GM20431 (cell line): ENCODE data around the gene LRMDA.

Experiments used
- in situ Hi-C: fragments of 300-500 bp; cut with MseI, MboI; formaldehyde crosslinking; loops from one replicate; pipeline ENCODE4 v1.15.0; 2020; ENCODE audit warnings: low sequenced_read_pairs; ENCODE audit not compliant: unreplicated experiment

LRMDA gene

DNA sequence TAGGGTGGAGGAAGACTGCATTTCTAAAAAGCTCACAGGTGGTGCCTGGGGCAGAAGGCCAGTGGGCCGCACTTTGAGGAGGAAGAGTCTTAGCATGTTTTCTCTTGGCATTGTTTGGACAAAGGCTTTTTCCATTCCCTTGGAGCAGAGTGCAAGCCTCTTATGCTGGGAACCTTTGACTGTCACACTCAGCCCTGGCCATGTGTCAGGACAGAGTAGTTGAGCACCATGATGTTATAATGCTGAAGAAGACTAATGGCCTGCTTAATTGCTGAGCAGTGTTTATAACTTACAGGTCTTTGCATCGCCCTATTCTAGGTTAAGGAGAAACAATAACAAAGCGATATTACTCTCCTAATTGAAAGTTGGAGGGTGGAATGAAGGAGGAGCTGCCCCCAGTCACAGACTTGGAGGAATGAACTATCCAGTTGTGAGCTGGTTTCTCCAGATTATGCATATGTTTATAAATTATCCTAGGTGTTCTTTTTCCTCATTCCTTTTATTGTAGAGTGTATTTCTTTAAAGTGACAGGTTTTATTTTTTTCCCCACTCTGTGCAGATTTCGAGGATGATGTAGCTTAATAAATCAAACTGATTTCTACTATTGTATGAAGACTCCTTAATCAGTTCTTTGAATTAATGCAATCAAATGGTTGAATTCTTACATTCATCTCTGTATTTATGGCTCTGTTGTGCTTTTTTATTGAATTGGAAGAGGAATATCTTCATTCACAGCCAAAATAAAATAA is 767.0 kb downstream of the LRMDA start:
- in situ Hi-C loops, result no loop called here

DNA sequence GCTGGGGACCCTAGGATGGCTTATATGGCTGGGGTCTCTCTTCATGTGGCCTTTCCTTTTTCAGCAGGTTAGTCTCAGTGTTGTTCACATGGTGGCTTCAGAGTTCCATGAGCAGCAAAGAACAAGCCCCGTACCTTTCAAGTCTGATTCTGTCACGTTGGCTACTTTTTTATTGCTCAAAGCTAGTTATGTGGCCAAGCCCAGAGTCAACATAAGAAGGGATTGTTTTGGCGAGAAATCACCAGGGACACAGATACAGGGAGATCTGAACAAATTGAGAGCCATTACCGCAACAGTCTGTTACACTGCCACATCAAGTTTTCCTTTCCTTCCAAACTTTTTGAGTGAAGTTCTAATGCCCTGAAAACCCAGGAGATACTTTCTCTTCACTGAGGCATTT is 770.5 kb downstream of the LRMDA start:
- in situ Hi-C loops, result no loop called here

DNA sequence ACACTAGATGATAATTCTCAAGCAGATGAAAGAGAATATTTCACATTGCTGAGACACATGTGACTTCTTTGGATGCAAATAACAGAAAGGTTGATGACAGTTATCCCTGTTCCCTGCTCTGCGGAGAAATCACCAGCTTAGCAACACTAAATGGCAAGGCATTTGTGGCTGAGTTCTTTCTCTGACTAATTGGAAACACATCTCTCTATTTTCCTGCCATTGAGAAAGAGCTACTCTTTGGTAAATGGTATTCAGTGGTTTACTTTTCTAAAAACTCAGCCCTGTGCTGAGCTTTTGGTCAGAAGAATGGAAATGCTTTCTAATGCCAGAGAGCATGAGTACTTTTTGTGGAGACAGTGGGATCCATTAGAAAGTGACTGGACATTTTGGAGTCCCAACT is 771.4 kb downstream of the LRMDA start:
- in situ Hi-C loops, result no loop called here

DNA sequence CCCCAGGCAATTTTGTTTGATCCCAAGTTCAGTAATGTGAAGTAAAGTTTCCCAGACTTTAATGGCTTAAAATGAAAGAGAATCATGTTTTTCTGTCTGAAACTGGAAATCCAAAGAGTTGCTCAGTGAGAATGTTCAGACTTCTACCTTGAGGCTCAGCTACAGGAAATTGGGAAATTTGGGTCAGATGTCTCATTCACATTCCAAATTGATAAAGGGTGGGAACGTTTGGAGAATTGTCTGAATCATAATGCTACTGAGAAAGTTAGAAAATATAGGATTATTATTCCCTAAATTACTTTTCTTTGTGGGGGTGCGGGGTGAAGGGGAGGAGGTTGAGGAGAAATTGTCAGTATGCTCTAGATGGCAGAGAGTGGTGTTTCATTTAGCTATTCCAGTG is 773.9 kb downstream of the LRMDA start:
- in situ Hi-C loops, result no loop called here

DNA sequence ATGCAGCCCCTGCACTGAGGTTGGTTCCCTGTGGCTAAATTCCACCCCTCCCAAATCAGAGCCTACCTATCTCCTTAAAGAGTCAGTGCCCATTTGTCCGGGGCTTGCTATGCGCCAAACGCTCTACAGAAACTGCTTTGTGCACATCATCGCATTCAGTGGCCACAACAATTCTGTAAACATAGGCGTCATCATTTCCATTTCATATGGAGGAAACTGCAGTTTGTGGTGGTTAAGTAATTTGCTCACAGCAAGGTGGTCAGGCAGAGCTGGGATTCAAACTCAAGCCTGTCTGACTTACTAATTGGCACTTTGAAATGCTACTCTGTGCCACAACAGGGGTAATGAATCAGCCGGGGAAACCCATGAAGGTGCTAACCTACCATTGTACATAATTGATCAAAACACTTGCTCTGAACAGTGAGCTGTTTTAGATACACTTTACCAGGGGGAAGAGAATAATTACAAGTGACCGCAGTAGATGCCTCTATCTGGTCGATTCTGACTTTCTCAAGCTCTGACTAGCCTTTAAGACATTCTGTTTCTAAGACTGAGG is 775.5 kb downstream of the LRMDA start:
- in situ Hi-C loops, result no loop called here

DNA sequence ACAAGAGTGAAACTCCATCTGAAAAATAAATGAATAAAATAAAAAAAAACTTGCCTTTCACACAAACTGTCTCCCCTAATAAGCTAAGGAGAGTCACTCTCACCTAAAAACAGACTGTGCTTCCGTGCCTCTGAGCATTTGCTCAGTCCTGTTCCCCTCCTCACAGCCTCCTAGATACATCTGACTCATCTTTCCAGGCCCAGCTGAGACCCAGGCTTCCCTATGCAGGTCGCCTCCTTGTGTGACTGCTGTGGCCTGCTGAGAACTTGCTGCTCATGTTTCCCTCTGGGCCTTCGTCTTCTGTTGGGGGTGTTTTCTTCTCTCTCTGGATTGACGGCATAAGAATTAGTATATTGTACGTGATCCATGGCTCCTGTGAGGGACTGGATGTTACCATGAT is 777.7 kb downstream of the LRMDA start:
- in situ Hi-C loops, result no loop called here

DNA sequence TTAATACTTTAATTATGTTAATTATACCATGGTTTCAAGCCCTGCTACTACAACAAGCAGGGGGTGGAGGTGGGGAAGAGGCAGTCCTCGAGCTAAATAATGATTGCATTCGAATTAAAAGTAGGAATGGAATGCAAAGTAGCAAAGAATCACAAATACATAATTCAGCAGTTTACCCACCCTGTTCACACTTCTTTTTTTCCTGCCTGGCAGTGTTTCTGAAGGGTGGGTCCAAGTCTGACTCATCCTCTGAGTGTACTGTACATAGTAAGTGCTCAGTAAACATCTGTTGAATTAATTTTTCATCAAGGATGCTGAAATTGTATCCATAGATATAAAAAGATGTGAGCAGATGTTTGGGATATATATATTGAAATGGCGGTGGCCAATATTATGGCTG is 778.8 kb downstream of the LRMDA start:
- in situ Hi-C loops, result no loop called here

DNA sequence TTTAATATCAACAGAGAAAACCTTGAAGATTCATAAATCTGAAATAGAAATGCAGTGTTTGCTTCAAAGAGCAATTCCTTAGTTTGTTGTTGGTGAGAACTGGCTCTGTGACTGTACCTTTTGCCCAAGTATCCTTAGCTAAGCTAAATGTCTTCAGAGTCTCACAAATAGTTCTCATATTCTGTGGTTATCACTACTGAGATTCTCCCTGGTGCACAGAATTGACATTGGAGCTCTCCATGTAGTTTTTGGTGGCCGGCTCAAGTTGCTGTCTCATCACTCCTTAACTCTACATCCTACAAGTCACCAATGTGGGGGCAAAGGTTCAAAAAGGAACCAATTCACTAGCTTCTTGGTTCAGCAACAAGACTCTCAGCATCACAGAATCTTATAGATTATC is 780.3 kb downstream of the LRMDA start:
- in situ Hi-C loops, result no loop called here

DNA sequence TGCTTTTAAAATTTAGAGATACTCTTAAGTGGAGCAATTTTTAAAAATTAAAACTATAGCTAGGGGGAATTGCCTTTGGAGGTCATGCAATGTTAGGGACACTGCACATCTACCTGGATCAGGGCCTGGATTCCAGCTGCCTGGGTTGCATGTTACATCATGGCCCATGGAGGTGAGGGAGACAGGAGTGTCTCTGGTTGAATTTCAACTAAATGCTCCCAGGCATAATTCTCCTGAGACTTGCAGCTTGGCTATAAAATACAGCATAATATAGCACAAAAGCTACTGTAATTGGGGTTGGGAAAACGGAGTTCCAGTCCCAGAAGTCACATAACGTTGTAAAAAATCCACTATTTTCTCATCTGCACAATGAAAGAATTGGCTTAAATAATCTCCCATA is 782.5 kb downstream of the LRMDA start:
- in situ Hi-C loops, result no loop called here

DNA sequence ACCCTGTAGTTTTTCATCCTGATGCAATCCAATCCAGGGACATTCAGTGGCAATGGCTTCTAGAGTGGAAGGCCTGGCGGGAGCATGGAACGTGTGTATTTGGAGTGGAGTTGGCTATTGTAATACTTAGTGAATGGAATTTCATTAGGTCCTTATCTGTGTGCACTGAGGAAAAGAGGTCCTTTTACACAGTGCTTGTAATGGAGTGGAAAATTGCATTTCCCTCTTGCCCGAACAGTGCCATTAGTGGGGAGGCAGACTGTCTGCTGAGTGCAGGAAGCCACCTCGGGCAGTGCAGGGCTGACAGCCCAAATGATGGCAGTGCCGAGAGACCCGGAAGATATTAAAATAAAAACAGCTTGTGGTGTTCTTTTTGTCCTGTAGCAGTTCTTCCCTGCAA is 786.6 kb downstream of the LRMDA start:
- in situ Hi-C loops, result no loop called here

DNA sequence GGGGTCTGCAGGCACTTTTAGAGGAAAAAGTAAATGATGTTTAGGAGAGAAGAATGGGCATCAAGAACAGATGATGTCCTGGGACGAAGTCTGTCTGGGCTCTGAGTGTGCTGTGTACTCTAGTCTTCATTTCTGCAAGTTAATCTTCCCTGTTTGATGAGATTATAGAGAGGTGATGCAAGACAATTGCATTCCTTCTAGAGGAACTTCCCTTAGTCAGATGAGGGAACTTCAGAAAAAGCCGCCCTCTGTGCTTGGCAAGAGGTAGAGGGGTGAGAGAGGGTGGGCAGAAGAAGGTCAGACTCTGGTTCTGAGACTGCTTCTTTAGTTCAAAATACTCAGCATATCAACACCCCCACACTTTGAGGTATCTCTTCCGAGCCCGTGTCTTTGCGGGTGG is 797.9 kb downstream of the LRMDA start:
- in situ Hi-C loops, result no loop called here

DNA sequence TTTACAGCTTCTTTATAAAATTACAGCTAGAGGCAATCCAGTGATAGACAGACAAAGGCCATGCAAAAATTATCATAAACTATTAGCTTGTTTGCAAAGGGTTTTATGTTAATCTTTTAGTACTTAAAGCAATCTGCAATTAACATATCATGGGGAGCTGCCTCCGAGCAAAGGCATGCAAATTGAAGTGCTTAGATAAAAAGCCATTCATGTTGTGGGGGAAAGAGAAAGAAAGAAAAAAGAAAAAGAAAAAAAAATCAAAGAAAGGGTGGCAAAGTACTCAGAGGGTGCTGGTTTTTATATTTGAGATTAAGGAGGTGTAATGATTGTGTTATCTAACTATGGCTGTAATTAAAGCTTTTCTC is 799.5 kb downstream of the LRMDA start:
- in situ Hi-C loops, result no loop called here

DNA sequence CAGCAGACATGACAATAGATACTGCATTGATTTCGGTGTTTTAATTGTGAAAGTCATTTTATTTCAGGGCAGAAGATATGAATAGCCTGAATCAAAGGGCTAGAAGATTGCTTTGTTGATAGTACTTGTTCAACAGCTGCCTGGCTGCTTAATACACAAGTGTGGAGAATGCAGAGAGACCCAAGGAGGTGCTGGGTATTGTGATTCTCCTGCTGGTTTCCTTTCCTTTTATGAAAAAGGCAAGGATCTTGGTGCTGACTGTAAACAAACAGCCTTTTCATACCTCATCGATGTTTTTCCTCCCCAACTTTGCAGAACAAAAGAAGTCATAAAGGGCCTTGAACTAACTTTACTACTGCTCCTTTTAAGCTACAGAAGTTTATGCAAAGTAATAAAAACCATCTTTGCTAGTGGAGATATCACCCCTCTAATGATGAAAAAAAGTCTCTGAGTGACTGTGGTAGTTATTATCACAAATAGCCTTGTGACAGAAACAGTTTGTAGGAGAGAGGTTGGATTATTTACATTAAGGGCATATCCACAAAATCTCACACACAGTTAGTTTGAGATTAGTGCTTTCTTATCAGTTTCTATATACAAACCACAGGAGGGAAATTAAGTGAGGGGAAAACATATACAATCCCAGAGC is 800.0 kb downstream of the LRMDA start:
- in situ Hi-C loops, result no loop called here

DNA sequence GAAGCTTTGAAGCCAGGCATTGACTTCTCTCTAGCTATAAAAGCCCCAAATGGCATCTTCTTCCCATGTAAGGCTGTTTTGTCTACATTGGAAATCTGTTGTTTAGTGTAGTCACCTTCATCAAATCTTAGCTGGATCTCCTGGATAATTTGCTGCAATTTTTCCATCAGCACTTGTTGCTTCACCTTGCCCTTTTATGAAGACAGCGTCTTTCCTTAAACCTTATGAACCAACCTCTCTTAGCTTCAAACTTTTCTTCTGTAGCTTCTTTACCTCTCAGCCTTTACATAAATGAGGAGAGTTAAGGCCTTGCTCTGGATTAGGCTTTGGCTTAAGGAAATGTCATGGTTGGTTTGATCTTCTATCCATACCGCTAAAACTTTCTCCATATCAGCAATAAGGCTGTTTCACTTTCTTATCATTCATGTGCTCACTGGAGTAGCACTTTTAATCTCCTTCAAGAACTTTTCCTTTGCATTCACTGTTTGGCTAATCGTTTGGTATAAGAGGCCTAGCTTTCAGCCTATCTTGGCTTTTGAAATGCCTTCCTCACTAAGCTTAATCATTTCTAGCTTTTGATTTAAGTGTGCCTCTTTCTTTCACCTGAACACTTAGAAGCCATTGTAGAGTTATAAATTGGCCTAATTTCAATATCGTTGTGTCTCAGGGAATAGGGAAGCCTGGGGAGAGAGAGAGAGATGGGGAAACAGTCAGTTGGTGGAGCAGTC is 803.2 kb downstream of the LRMDA start:
- in situ Hi-C loops, result no loop called here

DNA sequence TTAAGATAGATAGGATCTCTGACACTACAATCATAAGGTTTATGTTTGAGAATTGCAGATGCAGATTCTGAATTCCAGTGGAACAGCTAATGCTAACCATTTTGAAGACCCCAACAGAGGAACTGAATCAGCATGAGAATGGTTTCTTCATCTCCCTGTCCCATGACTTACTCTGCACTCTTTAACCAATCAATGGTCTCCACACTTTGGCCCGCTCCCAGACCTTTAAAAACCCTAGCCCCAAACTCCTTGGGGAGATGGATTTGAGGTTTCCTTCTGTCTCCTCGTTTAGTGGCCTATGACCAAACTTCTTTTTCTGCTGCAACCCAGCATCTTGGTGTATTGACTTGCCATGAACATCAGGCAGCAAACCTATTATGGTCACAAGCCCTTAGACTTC is 804.9 kb downstream of the LRMDA start:
- in situ Hi-C loops, result no loop called here

DNA sequence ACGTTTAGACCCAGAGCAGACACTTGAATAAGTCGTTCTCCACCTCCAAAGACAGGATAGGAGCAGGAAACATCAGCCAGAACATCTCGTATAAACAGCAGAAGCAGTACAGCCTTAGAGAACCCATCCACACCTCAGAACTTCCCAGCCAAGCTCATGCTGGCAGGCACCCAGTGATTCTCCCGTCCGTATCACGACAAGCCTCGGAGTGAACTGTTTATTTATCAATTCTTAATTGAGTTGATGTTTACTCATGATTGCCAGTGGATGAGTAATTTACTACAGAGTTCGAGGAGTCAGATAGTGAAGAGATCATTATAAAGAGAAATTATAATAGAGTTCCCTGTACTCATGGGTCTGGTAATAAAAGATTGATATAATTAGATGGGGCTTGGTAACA is 811.5 kb downstream of the LRMDA start:
- in situ Hi-C loops, result no loop called here

DNA sequence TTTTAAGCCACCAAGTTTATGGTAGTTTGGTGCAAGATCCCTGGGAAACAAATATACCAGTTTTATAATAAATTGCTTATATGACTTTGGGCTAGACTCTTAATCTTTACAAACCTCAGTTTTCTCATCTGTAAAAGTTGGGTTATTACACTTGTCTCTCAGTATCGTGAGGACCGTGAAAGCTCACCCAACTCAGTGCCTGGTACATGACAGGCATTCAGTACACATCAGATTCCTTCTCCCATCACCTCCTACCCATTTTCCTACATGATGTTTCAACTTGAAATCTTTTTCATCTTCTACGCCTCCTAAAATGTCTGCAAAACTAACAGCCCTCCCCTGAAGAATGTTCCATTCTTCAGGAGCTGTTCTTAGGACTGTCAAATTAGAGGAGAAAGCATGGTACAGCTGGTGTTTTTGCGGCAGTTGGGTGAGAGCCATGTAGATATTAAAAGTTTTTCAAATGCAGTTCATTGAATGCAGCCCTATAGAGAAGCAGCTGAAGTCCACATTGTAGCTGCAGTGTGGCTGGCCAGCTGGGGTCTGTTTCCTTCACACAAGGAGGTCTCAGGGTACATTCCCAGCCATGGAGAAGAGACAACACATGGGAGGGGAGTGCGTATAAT is 812.8 kb downstream of the LRMDA start:
- in situ Hi-C loops, result no loop called here

DNA sequence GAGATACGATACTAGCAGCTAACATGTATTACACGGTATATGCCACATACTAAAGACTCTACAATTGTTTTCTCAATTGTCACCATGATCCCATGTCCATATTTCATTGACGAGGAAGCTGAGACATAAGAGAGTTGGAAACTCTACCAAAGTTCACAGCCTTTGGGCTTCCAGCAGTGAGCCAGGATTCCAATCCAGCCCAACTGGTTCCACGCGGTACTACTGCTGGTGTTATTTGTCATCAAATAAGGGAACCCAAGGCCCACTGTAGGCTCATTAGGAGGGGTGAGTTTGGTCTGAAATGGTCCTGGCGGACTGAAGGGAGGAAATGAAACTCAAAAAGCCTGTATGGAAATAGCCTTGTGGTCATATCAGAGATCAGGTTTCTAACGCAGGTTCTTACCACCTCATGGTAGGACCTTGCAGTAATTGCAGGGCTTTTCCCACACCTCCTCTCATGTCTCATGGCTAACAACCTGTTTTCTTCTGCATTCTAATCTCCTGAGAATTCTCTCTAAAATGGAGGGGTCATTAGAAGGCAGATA is 814.6 kb downstream of the LRMDA start:
- in situ Hi-C loops, result no loop called here

DNA sequence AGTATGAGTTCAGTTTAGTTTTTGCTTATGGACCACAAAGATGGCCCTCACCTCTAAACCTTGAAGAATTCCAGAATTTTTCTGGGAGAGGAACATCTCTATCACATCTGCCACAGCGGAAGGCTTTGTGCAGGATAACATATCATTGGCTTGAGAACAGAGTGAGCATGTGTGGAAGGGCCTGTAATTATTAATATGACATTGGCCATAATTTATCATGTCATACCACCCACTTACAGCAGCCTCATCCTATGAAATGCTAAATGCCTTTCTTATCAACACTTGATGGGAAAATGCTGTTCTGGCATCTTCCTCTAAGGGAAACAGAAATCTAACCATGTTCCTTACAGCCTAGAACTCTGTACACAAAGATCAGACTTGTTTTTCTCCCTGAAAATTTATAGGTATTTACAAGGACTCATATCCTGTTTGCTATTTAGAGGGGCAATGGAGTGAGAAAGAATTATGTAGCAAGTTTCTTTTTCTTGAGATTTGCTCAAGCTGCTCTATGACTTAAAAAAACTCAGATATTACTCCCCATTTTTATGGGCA is 817.3 kb downstream of the LRMDA start:
- in situ Hi-C loops, result no loop called here
